NCI-H510A (cell line): ENCODE results near the gene STK32C.
"Not testable (repeated sequence)": the region's sequence is repeated elsewhere in the genome, so short reads cannot be mapped to it uniquely, and the experiment has no call there.

Source experiments
- DNase-seq: peaks from one replicate; lab custom pipeline; 2025; lab: John Stamatoyannopoulos, UW

STK32C gene

DNA sequence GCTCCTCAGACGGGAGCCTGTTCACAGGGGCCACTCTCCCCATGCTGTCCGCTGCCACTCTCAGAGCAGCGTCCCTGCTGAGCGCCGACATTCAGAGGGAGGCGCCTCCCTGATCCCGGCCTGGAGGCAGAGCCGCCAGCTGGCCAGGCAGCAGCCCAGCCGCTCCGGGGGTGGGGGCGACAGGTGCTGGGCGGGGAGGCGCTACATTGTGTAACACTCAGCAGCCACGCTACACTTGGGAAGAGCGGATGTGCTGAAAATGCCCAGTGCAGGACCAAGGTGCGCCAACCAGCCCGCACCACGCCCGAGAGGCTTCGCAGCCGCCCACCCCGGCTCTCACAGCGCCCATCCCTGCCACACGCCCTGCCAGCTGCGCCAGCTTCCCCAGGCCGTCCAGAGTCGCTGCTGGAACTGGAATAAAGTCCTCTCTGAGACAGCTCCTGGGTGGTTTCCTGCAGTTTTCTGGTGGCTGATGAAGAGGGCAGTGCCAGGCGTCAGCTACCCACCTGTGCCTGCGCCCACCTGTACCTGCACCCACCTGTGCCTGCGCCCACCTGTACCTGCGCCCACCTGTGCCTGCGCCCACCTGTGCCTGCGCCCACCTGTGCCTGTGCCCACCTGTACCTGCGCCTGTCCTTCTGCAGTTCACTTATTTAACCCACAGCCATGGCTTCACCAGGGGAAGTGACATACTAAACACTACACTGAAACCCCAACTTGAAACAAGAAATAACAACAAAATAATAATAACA lies 25.7 kb downstream of the STK32C start:
- peak; percentile 89 for DNase-seq

DNA sequence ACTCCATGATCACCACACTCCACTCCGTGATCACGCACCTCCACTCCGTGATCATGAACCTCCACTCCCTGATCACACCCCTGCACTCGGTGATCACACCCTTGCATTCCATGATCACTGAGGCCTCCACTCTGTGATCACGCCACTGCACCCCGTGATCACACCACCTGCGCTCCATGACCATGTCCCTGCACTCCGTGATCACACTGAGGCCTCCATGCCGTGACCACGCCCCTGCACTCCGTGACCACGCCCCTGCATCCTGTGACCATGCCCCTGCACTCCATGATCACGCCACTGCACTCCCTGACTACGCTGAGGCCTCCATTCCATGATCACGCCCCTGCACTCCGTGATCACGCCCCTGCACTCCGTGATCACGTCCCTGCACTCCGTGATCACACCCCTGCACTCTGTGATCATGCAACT lies 27.1 kb downstream of the STK32C start:
- DNase-seq = no peak

DNA sequence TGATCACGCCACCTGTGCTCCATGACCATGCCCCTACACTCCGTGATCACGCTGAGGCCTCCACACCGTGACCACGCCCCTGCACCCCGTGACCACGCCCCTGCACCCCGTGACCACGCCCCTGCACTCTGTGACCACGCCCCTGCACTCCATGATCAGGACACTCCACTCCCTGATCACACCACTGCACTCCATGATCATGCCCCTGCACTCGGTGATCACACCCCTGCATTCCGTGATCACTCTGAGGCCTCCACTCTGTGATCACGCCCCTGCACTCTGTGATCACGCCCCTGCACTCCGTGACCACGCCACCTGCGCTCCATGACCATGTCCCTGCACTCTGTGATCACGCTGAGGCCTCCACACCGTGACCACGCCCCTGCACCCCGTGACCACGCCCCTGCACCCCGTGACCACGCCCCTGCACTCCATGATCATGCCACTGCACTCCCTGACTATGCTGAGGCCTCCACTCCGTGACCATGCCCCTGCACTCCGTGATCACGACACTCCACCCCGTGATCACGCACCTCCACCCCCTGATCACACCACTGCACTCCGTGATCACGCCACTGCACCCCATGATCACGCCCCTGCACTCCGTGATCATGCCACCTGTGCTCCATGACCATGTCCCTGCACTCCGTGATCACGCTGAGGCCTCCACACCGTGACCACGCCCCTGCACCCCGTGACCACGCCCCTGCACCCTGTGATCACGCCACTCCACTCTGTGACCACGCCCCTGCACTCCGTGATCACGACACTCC lies 27.7 kb downstream of the STK32C start:
- no peak for DNase-seq

DNA sequence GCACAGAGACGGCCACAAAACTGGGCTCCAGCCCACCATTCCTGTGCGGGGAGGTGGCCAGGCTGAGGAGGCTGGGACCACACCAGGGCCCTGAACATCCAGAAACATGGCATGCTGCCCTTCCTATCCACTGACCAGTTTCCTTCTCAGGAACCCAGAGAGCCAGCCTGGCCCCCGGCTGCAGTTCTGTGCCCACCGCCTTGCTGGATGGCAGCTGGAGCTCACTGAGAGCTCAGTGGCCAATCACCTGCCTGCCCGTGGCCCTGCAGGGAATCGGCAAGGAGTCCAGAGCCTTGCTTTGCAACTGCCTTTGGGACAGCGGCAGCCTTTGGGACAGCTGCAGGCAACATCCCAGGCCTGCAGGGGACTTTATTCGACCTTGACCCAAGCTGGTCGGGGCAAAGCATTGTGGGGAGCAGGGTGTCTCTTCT lies 30.4 kb downstream of the STK32C start:
- DNase-seq = no peak

DNA sequence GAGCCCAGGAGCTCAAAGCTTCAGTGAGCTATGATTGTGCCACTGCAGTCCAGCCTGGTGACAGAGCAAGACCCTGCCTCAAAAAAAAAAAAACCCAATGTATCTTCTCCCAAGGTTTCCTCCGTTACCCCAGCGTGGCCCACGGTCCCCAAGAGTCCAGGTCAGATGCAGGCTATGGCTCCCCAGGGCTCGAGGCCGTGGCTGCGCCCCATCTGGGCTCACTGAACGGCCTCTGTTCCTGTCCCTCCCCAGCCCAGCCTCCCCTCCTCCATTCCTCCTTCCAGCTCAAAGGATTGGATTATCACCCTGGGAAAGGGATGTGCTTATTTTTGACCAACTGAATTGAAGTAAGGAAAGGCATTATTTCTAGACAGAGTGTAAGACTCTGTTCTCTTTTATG lies 31.0 kb downstream of the STK32C start:
- DNase-seq = no peak

DNA sequence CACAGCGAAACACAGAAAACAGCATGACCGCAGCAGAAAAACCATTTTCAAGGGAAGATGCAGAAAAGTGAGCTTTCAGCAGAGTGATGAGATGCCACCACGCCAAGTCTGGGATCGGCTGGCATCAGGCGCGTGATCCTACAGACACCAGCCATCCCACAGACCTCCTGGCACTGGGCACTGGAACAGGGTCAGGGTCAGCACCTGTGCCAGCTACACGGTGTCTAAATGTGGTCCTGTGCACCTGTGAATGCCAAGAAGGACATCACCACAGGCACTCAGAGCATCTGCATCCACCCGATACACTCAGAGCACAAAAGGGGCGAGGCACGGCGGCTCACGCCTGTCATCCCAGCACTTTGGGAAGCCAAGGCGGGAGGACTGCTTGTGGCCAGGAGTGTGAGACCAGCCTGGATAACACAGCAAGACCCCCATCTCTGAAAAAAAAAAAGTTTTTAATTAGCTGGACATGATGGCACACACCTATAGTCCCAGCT lies 31.5 kb downstream of the STK32C start:
- no peak for DNase-seq

DNA sequence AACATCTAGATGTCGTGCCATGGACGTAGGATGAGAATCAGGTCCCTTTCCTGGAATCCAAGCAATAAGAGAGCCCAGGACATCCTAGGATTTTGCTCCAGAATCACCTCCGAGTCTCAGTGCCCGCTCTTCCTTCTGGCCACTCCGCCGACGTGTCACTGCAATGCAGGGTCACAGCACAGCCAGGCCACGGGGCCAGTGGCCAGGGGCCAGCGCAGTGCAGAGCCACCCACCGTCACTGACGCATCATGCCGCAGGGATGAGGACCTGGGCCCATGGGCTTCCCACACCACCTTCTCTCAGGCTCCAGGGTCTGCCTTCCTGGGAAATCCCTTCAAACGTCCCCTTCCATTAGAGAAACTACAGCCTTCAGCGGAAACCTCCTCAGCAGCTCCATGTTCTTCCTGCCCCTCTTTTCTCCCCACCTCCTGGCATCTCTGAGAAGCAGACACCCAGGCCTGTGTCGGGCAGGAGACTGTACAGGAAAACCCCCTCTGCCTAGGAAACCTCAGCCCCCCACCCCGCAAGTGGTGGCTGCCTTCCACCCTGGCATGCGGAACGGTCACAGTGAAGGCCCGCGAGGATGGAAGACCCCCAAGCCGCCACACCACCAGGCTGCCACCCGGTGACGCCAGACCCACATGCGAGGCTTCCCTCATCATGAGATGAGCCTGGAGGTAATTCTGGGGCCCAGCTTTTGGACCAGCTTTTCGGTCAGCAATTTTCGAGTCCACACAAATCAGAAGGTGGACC lies 32.1 kb downstream of the STK32C start:
- no peak for DNase-seq

DNA sequence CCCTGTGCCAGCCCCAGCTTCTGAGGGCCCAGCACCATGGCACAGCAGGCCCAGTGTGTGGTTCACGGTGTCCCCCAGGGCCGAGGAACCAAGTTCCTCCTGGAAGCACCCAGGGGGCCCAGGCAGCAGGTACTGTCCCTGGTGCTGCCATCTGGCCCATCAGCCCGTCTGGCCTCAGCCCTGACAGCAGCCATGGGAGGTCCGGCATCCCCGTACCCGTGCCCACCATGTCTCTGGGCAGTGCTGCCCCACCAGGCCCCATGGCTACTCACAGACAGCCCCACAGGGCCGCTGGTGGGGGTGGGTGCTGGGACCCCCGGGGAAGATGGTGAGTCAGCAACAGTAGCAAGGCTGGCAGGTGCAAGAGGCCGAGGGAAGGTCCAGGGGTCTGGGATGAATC lies 32.8 kb downstream of the STK32C start:
- DNase-seq = no peak

DNA sequence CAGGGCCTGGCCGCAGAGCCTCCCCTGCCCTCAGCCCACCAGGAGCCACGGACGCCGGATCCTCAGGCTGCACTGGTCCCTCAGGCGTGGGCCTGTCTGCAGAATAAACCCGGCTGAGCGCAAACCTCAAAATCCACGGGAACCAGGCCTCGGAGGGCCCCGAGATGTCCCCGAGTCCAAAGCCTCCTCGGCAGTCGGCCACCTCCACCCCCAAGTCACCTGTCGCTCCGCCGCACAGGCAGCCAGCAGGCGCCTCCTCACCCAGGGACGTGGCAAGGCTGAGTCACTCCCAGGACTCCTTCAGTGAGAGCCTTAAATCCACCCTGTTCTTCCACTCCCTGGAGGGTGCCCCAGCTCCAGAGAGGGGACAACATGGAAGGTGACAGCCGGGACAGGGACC lies 33.2 kb downstream of the STK32C start:
- DNase-seq = no peak

DNA sequence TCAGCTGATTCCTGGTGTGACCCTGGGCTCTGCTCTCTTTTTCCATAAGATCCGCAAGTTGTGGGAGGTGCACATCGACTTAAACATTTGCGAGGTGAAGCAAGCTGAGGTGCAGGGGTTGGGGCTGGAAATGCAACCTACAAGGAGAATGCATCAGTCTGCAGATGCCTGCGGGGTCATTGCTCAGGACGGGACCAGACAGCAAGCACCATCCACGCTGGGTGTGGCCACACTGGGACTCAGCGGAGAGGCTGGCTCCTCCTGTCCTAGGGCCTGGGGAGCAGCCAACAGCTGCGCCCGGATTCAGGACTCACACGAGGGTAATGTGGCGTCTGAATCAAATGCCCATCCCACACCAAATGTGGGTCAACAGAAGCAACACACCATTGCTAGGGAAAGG lies 33.8 kb downstream of the STK32C start:
- DNase-seq = no peak

DNA sequence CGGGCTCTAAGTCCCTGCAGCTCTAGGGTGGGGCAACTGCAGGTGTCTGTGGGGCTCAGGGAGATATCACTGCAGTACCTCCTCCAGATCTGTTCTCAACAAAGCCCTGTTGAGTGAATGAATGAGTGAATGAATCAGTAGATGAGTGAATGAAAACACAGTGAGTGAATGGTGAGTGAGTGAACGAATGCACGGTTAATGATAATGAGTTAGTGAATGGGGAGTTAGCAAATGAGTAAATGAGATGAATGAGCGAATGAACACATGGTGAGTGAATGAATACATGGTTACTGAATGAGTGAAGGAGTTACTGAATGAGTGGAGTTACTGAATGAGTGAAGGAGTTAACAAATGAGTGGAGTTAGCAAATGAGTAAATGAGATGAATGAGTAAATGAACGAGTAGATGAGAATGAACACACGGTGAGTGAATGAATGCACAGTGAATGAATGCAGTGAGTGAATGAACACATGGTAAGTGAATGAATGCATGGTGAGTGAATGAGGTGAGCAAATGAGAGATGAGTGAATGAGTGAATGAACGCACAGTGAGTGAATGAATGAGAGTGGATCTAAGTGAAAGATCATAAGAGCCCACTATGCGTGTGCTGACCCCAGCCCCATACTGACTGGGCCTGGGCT lies 34.3 kb downstream of the STK32C start:
- no peak for DNase-seq

DNA sequence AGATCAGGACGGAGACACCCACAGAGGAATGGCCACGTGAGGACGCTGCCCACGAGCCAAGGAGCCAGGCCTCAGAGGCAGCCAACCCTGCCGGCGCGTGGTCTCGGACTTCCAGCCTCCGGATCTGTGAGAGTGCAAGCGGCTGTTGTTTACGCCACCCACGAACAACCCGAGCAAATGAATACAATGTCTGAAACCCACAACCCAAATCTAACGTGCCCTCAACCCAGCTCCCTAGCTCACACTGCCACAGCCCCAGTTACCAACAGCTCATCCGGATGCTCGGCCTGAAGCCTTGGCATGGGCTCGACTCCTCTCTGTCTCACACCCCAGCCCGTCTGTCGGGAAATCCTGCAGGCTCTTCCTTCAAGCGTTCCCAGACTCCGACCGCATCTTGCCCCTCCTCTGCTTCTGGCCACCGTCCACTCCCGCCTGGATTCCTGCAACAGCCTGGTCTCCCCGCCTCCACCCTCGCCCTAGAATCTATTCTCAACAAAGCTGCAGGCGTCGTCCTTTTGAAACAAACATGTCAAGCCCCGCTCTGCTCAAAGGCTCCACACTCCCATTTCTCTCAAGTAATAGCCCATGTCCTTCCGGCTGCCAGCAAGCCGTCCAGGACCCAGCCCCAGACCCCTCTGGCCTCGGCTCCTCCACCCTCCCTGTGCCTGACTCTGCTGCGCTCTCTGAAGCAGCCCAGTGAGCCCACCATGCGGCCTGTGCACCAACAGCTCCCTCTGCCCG lies 35.3 kb downstream of the STK32C start:
- DNase-seq = no peak

DNA sequence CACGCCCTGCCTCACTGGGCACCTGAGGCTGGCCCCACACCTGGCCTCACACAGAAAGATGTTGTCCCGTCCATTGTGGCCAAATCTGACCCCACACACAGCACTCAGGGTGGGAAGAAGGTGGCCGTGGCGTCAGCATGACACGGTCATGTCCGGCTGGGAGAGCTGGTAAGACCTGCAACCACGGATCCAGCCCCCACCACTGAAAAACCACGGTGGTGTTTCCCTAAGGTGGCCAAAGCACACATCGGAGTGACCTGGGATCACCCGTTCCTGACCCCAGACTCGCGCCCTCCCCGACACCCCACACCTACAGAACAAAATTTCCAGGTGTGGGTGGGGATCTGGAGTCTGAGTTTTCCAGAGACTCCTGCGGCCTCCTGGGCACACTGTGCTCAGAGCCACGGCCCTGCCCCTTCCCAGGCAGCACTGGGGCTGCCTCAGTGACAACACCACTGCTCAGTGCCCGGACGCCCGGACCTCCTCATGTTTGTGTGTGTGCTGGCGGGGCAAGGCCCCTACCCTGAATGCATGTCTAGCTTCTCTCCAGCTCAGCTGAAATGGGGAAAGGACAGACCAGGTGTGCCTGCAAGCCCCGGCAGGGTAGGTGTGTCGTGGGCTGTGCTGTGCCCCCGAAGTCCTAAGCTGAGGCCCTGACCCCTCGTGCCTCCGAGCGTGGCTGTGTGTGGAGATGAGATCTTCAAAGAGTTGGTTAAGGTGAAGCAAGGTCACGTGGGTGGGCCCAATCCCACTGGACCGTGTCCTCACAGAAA lies 36.1 kb downstream of the STK32C start:
- DNase-seq = no peak

DNA sequence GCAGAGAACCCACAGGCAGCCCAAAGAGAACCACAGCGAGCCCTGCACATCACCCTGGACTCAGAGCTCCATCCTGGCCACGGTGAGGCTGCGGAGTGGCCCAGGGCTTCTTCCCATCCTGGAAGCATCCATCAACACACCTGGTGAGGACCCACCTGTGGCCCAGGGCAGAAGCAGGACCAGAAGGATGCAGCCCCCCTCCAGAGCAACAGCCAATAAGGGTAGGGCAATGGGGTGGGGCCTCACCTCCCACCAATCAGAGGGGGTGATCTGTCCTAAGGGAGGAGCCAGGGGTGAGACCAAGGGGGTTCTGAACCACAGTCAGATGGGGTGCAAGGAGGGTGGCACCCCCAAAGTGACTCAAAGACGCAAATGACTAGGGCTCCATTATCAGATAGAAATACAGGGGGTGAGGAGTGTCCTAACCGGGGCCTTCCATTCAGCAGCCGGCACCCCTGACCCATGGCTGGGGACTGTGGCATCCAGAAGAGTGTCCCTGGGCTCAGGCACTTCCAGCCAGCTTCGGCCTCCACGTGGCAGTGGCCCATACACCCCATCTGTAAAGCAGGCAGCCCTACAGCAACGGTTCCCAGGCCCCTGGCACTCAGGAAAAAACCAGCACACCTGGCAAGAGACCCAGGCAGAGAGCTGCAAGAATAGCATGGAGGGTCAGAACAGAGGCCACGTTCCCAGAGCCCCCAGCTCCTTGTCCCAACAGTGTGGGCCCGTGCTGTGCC lies 36.9 kb downstream of the STK32C start:
- DNase-seq = no peak

DNA sequence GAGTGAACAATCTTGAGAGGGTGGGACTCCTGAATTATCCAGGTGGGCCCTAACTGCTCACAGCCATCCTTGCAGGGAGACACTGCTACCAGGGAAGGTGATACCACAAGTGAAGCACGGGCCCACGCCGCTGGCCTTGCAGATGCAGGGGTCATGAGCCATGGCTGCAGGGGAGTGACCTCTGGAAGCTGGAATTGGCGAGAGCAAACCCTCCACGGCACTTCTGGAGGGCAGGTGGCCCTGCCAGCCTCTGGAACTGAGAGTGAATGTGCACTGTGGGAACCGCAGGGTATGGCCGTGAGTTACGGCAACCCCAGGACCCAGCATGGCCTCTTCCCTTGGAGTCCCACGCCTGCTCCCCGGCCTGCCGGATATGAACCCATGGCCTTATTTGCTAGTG lies 37.5 kb downstream of the STK32C start:
- DNase-seq = no peak

DNA sequence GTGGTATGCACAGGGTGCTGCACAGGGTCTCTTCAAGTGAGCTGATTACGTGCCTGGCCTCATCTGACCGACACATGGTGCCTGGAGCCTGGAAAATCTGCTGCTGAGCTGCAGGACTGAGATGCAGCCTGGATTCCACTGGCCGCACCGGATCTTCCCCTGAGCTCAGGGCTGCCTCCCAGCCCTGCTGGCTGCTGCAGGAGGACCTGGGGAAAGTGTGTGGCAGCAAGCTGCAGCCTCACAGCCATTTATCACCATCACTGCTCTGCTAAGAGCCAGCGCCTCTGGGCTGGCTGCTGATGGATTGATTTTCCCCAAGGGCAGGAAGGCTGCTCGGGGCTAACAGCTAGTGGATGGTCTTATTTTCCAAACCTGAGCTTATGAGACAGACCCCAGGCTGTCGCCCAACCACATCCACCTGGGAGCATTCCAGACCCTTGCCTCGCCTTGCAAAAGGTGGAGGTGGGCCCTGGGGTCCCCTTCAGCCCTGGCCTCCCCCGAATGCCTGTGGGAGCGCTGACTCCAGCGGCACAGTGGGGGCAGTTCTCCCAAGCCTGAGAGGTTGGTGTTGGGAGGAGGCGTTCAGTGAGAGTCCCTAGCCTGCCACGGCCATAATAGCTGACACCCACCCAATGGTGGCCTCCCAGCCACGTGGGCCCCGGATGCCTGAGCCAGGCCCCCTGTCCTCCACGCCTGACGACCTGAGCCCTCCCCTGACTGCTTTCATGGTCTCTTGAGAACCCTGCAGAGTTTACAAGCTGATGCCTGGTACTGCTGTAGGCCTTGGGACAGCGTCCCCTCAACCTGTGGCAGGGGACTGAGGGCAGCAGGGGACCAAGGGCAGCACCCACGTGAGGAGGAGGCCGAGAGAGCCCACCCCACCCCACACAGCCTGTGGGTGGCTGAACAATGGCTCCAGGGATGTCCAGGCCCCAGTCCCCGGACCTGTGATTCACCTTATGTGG lies 38.2 kb downstream of the STK32C start:
- DNase-seq = no peak

DNA sequence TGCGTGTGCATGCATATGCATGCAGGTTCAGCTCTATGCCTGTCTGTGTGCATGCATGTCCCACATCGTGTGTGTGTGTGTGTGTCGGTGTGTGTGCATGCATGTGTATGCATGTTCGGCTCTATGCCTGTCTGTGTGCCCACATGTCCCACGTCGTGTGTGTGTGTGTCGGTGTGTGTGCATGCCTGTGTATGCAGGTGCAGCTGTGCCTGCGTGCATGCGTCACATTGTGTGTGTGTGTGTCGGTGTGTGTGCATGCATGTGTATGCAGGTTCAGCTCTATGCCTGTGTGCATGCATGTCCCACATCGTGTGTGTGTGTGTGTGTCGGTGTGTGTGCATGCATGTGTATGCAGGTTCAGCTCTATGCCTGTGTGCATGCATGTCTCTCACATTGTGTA lies 39.8 kb downstream of the STK32C start:
- not testable (repeated sequence) for DNase-seq

DNA sequence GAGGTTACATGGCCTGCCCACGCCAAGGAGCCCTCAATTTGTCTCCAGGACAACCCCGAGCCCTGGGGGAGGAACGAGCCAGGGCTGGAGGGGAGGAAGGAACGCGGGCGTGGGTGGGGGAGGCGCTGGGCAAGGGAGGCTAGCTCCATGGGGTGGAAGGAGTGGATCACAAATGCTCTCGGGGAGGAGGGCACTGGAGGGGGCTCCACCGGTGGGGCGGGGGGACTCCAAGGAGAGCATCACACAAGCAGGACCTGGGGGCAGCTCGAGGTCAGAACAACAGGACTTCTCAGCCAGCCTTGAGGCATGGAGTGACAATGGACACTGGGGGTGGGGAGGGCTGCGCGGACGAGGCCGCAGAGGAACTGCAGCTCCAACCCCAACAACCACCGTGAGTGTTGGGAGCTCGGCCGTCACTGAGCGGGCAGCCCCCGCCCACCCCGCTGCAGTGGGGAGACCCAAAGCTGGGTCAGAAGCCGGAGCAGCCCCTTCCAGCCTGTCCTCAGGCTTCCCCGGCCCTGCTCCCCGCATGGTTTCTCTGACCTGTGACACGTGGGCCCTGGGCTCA lies 41.1 kb downstream of the STK32C start:
- no peak for DNase-seq
